DMS 273 (cell line): ENCODE results near the gene UGGT2.
A peak's percentile ranks its signal among the peaks of the same experiment; 100 is the strongest.
"Not testable (repeated sequence)": the region's sequence is repeated elsewhere in the genome, so short reads cannot be mapped to it uniquely, and the experiment has no call there.

Experiments
- DNase-seq: peaks from one replicate; lab custom pipeline; 2025; ENCODE audit not compliant: unreplicated experiment; lab: John Stamatoyannopoulos, UW

UGGT2 gene

DNA sequence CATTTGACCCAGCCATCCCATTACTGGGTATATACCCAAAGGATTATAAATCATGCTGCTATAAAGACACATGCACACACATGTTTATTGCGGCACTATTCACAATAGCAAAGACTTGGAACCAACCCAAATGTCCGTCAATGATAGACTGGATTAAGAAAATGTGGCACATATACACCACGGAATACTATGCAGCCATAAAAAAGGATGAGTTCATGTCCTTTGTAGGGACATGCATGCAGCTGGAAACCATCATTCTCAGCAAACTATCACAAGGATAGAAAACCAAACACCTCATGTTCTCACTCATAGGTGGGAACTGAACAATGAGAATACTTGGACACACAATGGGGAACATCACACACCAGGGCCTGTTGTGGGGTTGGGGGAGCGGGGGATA is 2.2 kb downstream of the UGGT2 start:
- not testable (repeated sequence) for DNase-seq

DNA sequence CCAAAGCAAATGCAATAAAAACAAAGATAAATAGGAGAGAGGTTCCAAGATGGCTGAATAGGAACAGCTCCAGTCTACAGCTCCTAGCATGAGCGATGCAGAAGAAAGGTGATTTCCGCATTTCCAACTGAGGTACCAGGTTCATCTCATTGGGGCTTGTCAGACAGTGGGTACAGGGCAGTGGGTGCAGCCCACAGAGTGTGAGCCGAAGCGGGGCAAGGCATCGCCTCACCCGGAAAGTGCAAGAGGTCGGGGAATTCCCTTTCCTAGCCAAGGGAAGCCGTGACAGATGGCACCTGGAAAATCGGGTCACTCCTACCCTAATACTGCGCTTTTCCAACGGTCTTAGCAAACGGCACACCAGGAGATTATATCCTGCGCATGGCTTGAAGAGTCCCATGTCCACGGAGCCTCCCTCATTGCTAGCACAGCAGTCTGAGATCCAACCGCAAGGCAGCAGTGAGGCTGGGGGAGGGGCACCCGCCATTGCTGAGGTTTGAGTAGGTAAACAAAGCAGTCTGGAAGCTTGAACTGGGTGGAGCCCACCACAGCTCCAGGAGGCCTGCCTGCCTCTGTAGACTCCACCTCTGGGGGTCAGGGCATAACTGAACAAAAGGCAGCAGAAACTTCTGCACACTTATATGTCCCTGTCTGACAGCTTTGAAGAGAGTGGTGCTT is 6.6 kb downstream of the UGGT2 start:
- DNase-seq, result not testable (repeated sequence)

DNA sequence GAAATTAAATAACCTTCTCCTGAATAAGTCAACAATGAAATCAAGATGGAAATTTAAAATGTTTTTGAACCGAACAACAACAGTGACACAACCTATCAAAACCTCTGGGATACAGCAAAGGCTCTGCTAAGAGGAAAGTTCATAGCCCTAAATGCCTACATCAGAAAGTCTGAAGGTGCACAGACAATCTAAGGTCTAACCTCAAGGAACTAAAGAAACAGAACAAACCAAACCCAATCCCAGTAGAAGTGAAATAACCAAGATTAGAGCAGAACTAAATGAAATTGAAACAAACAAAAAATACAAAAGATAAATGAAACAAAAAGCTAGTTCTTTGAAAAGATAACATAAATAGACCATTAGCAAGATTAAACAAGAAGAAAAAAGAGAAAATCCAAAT is 9.0 kb downstream of the UGGT2 start:
- no peak for DNase-seq

GRCh38 chr13:96041326-96042110 is 11.7 kb downstream of the UGGT2 start:
- DNase-seq, result no peak

DNA sequence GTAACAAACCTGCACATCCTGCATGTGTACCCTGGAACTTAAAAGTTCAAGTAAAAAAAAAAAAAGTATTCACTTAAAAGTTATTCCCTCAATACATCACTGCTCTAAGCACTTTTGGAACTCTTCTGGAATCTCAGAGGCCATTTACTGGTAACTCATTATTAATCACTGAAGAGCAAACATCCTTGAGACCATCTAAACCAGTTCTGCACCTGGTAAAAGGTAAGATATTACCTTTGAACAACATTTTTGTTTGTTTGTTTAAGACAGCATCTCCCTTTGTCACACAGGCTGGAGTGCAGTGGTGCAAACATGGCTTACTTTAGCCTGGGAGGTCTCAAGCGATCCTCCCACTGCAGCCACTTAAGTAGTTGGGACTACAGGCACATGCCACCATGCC is 16.7 kb downstream of the UGGT2 start:
- no peak for DNase-seq

GRCh38 chr13:96034662-96035061 is 18.5 kb downstream of the UGGT2 start:
- no peak for DNase-seq

GRCh38 chr13:96033220-96034015 is 19.8 kb downstream of the UGGT2 start:
- DNase-seq, result no peak

- no peak for DNase-seq
Measured at GRCh38 chr13:96032717-96033116, 20.5 kb downstream of the UGGT2 start.

GRCh38 chr13:96029002-96029401 is 24.2 kb downstream of the UGGT2 start:
- DNase-seq, result no peak

DNA sequence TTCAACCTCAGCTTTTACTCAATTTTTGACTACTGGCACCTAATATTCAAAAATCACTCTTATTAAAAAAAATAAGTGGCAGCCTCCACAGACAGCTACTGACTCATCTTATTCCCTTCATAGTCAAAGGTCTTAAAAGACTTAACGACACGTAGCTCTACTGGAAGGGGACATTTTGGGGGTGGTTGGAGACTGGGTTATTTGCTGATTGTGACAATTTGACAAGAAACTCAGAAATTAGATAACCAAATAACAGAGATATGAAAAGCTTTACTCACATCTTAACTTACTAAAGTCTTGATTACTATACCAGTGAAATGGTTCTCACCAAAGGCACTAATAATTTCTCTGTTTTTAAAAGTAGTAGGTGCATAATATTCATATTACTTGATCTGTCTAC is 25.7 kb downstream of the UGGT2 start:
- no peak for DNase-seq

- DNase-seq, result no peak
Measured at GRCh38 chr13:96025283-96025682, 27.9 kb downstream of the UGGT2 start.

DNA sequence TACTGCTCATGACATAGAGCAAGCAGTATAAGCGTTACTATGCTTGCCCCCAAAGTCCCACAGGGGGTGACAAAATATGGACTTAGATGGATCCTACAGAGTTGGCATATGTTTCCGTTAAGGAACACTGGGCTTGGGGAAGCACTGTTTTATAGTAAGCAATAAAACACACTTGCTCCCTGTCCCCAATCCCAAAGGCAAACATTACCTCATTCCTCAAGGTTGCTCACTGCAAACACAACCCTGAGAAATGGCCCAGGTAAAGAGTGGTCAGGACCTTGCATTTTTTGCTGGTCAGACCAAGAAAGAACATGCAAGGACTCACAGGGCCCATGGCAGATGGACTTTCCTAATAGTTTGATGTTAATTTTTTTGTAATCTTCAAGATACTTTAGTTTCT is 32.3 kb downstream of the UGGT2 start:
- DNase-seq, result no peak

GRCh38 chr13:96020155-96020575 is 33.0 kb downstream of the UGGT2 start:
- peak; percentile 65 for DNase-seq

DNA sequence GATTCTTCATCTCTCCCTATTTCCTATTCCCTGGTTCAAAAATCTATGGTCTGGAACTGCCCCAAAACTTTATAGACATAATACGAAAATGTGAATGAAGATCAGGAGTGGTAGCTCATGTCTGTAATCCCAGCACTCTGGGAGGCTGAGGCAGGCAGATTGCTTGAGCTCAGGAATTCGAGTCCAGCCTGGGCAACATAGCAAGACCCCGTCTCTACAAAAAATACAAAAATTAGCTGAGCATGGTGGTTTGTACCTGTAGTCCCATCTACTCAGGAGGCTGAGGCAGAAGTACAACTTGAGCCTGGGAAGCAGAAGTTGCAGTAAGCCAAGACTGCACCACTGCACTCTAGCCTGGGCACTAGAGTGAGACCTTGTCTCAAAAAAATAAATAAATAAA is 35.1 kb downstream of the UGGT2 start:
- no peak for DNase-seq

GRCh38 chr13:96011291-96011872 is 41.8 kb downstream of the UGGT2 start:
- peak; percentile 43 for DNase-seq

- DNase-seq, result peak; percentile 29
Measured at GRCh38 chr13:96003304-96003703, 49.9 kb downstream of the UGGT2 start.

GRCh38 chr13:96002322-96003131 is 50.7 kb downstream of the UGGT2 start:
- DNase-seq, result no peak

DNA sequence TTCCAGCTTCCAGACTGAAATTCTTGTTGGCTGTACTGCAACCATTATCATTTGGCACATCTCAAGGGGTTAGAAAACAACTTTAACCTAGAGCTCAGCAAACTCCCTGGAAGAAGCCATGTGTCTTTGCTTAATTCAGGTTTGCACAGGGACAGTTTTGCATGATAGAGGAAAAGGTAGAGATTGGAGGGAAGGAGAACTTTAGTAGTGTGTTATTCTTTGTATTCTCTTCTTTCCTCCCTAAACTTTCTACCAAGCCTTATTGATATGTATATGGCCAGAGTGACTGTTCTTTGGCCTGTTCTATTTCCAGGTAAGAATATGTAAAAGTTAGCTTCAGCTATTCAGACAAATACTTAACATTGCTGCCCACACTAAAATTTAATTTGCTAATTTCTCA is 53.1 kb downstream of the UGGT2 start:
- DNase-seq, result no peak

DNA sequence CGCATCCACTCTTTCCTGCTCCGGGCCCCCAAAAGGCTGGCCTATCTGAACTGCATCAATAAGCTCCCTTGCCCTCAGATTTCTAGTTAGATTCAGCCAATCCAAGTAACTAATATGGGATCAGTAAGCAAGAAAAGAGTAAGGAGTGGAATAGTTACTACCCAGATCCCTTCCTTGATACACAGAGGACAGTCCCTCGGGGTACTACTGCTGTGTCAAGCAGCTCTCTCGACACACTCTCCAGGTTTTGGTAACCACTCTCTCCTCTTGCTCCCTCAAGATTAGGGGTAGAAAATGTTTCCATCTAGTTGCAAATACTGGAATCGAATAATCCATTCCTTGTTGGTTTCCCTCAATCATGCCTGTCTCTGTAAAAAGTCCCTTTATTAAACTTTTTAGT is 65.4 kb downstream of the UGGT2 start:
- no peak for DNase-seq

DNA sequence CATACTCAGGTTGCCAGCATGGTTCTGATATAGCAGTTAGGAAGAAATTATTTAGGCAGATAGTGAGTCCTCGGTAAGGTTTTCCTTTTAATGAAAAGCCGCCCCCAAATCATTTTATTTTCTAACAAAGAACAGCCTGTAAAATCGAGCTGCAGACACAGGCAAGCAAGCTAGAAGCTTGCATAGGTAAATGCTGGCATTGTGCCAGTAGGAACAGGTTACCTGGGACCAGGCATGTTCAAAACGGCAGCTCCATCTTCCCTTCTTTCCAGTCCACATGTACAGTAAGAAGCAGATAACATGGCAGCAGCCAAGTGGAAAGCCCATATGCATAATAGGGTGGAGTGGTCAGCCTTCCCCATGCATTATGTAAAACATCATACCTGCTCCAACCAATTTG is 71.1 kb downstream of the UGGT2 start:
- DNase-seq, result no peak

- not testable (repeated sequence) for DNase-seq
Measured at GRCh38 chr13:95972651-95973050, 80.5 kb downstream of the UGGT2 start.
